DND-41 (cell line): ENCODE data around the gene RHOH.

Experiments
- ATAC-seq: fragments of 200-7000 bp; cut with Tn5 transposase; 3 replicates; pipeline ENCODE4 v1.9.1; 2021; ENCODE audit warnings: low read depth; ENCODE audit not compliant: insufficient read depth
- DNase-seq: peaks from one replicate; pipeline ENCODE4 v3.0.0-alpha.2; 2020
- H2AFZ ChIP-seq: 2 replicates; pipeline ENCODE4 v1.6.0; 2012; ENCODE audit warnings: low read depth, low read length
- H3K27ac ChIP-seq: 2 replicates; pipeline ENCODE4 v1.5.1; 2012; ENCODE audit warnings: low read length, inconsistent platforms
- H3K27me3 ChIP-seq: fragments of 200-600 bp; sonication (generic); 2 replicates; pipeline ENCODE4 v1.6.0; 2012; ENCODE audit warnings: low read length, mild to moderate bottlenecking, inconsistent platforms; ENCODE audit not compliant: insufficient read depth, poor library complexity
- H3K36me3 ChIP-seq: 2 replicates; pipeline ENCODE4 v1.5.1; 2012; ENCODE audit warnings: low read length, inconsistent platforms; ENCODE audit not compliant: insufficient read depth
- H3K4me1 ChIP-seq: 2 replicates; pipeline ENCODE4 v1.5.1; 2012; ENCODE audit warnings: mild to moderate bottlenecking, low read length; ENCODE audit not compliant: insufficient read depth
- H3K4me2 ChIP-seq: 2 replicates; pipeline ENCODE4 v1.6.0; 2012; ENCODE audit warnings: mild to moderate bottlenecking, moderate library complexity, low read length, inconsistent platforms; ENCODE audit not compliant: insufficient read depth
- H3K4me3 ChIP-seq, 2 experiments: fragments of 200-600 bp in 1 of 2; shearing (Covaris generic) in 1 of 2; 2 replicates each; pipeline ENCODE4 v1.5.1; 2012 to 2016; ENCODE audit warnings: inconsistent platforms in 2 of 2, low read length in 2 of 2, mild to moderate bottlenecking in 2 of 2, low read depth in 1 of 2, moderate library complexity in 1 of 2
- H3K79me2 ChIP-seq: 2 replicates; pipeline ENCODE4 v1.6.0; 2012; ENCODE audit warnings: low read length, inconsistent platforms; ENCODE audit not compliant: insufficient read depth
- H3K9ac ChIP-seq: 2 replicates; pipeline ENCODE4 v1.6.0; 2012; ENCODE audit warnings: low read depth, mild to moderate bottlenecking, inconsistent platforms, low read length, moderate library complexity
- H3K9me3 ChIP-seq: 2 replicates; pipeline ENCODE4 v1.5.1; 2012; ENCODE audit warnings: low read length, moderate library complexity, mild to moderate bottlenecking, inconsistent platforms; ENCODE audit not compliant: insufficient read depth, severe bottlenecking
- H4K20me1 ChIP-seq: 2 replicates; pipeline ENCODE4 v1.6.0; 2012; ENCODE audit warnings: low read length; ENCODE audit not compliant: insufficient read depth
- CTCF ChIP-seq: IDR thresholded peaks from 2 replicates; pipeline ENCODE4 v1.5.1; 2012; ENCODE audit warnings: borderline replicate concordance, low read length, moderate library complexity, mild to moderate bottlenecking; ENCODE audit not compliant: poor library complexity, severe bottlenecking; ENCODE audit errors: extremely low read depth
- EZH2 ChIP-seq: IDR thresholded peaks from 3 replicates; pipeline ENCODE4 v1.6.1; 2012; ENCODE audit warnings: borderline replicate concordance, low read depth, mild to moderate bottlenecking, moderate library complexity, low read length, inconsistent platforms; ENCODE audit not compliant: severe bottlenecking

RHOH gene

GRCh38 chr4:40183615-40184411, 13.0 kb upstream of the RHOH start:
- H2AFZ ChIP-seq = peak overlapping the region; percentile 59
- H3K36me3 ChIP-seq = no peaks in the 10 kb centered on the region
- TF ChIP-seq CTCF = no peak
- no peak for TF ChIP-seq EZH2
- peaks cover 46% of the 10 kb centered on the region for H3K4me1 ChIP-seq
- no peaks in the 10 kb centered on the region for H3K9me3 ChIP-seq
- peak; percentile 79 for ATAC-seq
- H3K4me2 ChIP-seq = 0 out of 2 replicates have a peak overlapping the region, but pooled peaks have one; percentile 0
- peak overlapping the region; percentile 53 for H3K27ac ChIP-seq
- no peaks in the 10 kb centered on the region for H4K20me1 ChIP-seq
- H3K4me3 ChIP-seq = no peak overlapping the region
- H3K79me2 ChIP-seq = peaks cover 14% of the 10 kb centered on the region
- no peaks in the 10 kb centered on the region for H3K27me3 ChIP-seq
- no peak for DNase-seq
- H3K9ac ChIP-seq = peak overlapping the region; percentile 10; the same call in 1 of the 2 replicates

GRCh38 chr4:40185830-40186664, 10.8 kb upstream of the RHOH start:
- H3K27me3 ChIP-seq = no peaks in the 10 kb centered on the region
- H4K20me1 ChIP-seq = no peaks in the 10 kb centered on the region
- no peaks in the 10 kb centered on the region for H3K9me3 ChIP-seq
- DNase-seq = no peak
- no peak overlapping the region for H2AFZ ChIP-seq
- ATAC-seq = no peak
- H3K4me2 ChIP-seq = no peak overlapping the region
- 0 out of 2 replicates have a peak overlapping the region, but pooled peaks have one; percentile 22 for H3K27ac ChIP-seq
- no peak overlapping the region for H3K9ac ChIP-seq
- H3K4me3 ChIP-seq = no peak overlapping the region
- H3K4me1 ChIP-seq = peaks cover 62% of the 10 kb centered on the region
- H3K79me2 ChIP-seq = peaks cover 34% of the 10 kb centered on the region
- no peaks in the 10 kb centered on the region for H3K36me3 ChIP-seq
- TF ChIP-seq EZH2 (no peak), CTCF (no peak)

GRCh38 chr4:40186665-40187014, 10.2 kb upstream of the RHOH start:
- Histone ChIP-seq H3K36me3 (no peaks in the 10 kb centered on the region), H3K27ac (no peak overlapping the region), H4K20me1 (no peaks in the 10 kb centered on the region), H3K79me2 (peaks cover 40% of the 10 kb centered on the region), H3K9me3 (no peaks in the 10 kb centered on the region), H2AFZ (no peak overlapping the region), H3K4me2 (no peak overlapping the region), H3K27me3 (no peaks in the 10 kb centered on the region), H3K4me3 (no peak overlapping the region), H3K4me1 (peaks cover 63% of the 10 kb centered on the region), H3K9ac (no peak overlapping the region)
- no peak for DNase-seq
- TF ChIP-seq CTCF = no peak
- TF ChIP-seq EZH2 = no peak
- no peak for ATAC-seq
